Measurements from ENCODE around the gene AGPAT4.
"Not testable (repeated sequence)": the region's sequence is repeated elsewhere in the genome, so short reads cannot be mapped to it uniquely, and the experiment has no call there.

AGPAT4 gene

DNA sequence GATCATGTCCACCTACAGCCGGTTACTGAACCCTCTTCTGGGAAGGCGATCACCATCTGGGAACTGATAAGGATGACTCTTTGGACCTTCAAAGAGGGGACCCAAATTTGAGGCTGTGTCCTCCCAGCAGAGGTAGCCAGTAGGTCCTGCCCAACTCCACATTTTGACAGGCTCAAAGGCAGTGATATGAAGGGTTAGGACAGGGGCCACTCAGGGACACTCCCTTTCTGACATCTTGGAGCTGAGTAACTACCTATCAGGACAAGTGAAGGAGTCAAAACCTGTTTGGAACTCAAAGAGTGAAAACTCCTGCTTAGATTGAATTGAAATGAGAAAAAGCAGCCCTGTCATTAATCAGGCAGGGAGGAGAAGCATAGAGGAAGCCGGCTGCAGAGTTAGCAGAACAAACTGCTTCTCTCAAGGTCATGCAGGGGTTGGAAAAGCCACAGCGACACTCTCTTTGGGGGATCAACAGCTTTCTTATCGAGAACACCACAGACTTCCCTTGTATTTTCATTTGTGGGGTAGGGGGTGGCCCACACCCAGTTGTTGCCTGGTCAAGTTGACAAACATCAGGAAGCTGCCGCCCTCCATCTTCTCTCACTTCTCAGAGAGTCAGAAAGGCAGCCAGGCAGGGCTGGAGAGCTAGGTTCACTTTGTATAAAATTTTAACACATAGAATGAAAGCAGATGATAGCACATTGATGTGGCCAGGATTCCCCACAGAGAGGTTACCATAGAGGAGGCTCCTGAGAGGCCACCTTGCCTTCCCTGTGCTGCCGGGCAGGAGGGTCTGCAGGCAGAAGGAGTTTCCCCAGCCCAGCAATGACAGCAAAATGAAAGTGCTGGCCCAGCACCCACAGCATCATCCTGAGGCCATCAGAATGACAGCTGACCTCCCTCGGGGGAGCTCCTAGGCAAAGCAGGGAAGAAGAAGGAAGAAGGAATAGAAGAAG, 47.6 kb downstream of the AGPAT4 start:
- DNase-seq = no peak

DNA sequence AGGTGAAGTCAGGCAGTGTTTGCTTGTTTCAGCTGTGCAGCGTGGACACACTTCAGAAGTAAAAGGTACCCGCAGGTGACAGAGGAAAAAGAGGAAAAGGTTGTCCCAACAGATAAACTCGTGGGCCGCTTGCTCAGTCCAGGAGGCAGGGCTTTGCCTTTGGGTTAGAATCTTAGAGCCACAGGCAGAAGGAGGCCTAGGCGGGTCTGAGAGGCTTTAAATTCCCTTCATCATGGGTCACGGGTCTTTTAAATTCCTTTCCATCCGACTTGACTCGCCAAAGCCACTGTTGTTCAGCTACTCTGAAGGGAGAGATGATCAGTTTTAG, 48.2 kb downstream of the AGPAT4 start:
- no peak for DNase-seq

DNA sequence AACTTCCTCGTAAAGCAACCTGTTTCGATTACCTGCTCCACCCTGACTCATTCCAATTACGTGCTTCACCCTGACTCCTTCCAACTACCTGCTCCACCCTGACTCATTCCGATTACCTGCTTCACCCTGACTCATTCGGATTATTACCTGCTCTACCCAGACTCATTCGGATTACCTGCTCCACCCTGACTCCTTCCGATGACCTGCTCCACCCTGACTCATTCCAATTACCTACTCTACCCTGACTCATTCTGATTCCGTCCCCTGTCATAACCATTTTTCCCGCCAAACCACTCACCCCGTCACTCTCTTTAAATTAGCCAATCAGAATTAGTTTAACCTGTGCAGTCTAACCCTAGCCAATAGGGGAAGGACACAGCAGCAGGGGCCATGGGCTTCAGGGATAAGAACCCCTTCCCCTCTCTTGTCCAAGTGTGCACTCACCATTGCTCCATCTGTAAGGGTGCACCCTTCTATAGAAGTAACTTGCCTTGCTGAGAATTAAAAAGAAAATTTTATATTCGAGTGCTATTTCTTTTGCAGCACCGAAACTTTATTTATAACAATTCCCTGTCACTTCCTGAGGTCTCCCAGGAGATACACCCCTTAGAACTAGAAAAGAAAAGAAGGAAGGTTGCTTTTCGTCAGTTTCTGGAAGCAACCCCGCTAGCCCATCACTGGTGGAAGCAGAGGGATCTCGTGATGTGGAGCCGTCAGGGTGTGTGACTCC, 48.7 kb downstream of the AGPAT4 start:
- DNase-seq = not testable (repeated sequence)

DNA sequence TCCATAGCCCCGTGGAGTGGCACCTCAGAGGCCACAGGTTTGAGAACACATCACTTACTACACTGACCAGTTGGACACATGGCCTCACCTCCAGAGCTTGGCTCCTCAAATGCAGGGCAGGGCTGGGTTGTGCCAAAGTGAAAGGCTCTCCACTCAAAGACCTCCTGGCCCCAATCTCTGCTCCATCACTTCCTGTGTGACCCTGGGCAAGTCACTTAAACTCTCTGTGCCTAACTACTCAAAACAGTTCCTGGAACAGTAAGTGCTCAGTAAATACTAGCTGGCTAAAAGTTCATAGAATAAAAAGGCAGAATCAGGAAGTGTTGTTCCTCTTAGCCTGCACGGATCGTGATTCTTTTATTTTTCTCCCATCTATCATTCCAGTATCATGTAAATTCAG, 50.2 kb downstream of the AGPAT4 start:
- DNase-seq = no peak

DNA sequence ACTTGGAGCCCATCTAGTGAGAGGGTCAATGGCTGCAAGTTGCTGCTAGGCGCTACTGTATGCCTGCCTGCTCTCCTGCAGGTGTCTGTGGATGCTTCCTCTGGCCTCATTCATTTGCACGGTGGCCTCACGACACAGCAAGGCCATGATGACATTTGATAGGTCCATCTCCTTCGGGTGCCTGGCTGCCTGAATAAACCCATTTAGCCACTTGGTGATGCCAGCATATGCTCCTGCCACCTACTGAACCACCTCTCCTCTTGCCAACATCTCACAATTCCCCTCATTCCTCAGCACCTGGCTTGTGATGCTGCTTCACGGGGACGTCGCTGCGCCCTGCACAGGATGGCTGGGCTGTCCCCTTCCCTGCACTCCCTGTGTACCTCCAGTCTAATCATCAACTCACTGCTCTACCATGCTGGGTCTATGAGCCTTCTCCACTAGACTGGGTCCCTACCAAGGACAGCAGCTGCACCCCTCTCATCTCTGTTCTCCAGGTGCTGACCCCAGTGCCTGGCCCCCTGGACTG, 51.1 kb downstream of the AGPAT4 start:
- DNase-seq = no peak

DNA sequence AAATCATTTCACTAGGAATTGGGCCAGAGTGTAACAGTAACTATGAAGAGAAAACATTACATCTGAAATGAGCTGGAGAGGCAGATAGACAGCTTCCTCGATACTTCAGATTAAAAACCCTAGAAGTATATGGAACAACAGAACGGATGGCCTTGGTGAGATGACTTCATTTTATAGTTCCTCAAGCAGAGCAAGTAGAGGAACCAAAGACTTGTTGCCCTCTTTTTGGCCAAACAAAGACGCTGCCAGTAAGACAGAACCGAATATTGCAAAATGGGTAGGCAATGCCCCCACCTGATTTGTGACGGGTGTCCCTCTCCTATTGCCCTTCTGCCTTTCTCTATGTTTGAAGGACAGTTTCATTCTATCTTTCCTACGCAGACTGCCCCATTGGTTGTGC, 53.5 kb downstream of the AGPAT4 start:
- DNase-seq = no peak

DNA sequence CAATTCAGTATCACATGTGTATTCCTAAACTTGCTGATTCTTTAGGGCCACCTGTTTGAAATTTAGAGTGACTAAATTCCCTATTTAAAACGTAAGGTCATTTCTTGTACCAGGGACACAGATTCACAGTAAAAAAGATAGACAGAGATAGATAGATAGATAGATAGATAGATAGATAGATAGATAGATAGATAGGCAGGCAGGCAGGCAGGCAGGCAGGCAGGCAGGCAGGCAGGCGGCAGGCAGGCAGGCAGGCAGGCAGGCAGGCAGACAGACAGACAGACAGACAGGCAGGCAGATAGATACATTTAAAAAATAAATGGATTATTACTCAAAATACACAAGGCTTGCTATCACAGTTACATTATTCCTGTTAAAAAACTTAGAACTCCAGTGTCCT, 54.2 kb downstream of the AGPAT4 start:
- DNase-seq = no peak

DNA sequence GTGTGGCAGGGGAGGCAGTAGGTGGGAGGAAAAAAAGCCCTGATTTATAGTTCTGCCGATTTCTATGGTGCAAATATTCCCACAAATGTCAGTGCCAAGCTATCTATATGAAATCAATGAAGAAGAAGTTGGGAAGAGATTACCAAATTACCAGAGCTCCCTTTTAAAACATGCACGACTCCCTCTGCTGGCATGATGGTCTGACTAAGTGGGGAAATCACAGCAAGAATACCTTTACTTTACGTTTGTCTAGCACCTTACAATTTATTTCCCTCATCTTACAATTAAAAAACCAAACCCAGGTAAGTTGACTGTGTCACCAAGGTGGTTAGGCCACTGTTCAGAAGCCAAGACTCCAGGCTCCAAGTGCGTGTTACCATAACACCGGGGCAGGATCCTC, 55.6 kb downstream of the AGPAT4 start:
- no peak for DNase-seq

DNA sequence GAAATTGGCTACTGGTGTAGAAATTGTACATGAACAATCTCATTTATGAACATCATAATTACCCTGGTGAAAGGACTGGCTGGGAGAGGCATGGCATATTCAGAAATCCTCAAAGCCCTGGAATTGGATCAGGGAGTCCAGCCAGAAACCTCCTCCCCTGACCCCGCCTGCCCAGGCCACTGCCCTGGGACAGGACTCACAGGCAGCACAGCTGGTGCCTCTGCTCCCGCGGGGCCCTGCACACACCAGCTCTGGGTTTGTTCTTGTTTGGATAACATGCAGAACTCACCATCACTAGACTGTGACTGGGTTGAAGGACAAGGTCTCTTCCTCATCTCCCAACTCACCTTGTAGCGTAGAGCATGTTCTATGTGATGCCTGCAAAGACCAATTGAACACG, 56.2 kb downstream of the AGPAT4 start:
- no peak for DNase-seq

DNA sequence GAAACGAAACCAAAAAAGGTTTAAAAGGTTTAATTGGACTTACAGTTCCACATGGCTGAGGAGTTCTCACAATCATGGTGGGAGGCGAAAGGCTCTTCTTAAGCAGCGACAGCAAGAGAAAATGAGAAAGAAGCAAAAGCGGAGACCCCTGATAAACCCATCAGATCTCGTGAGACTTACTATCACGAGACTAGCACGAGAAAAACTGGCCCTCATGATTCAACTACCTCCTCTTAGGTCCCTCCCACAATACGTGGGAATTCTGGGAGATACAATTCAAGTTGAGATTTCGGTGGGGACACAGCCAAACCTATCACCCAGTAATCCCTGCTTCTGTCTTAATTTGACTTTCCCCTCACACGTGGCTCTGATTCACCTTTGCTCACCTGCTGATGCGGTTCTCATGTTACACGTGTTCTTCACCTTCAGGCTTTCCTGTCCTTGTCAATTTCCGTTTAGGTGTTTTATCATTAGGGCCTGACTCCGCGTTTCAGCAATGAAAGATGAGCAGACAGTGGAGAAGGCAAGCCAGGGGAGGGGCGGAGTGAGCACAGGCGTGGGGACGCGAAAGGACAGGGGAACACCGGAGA, 57.1 kb downstream of the AGPAT4 start:
- DNase-seq = no peak

DNA sequence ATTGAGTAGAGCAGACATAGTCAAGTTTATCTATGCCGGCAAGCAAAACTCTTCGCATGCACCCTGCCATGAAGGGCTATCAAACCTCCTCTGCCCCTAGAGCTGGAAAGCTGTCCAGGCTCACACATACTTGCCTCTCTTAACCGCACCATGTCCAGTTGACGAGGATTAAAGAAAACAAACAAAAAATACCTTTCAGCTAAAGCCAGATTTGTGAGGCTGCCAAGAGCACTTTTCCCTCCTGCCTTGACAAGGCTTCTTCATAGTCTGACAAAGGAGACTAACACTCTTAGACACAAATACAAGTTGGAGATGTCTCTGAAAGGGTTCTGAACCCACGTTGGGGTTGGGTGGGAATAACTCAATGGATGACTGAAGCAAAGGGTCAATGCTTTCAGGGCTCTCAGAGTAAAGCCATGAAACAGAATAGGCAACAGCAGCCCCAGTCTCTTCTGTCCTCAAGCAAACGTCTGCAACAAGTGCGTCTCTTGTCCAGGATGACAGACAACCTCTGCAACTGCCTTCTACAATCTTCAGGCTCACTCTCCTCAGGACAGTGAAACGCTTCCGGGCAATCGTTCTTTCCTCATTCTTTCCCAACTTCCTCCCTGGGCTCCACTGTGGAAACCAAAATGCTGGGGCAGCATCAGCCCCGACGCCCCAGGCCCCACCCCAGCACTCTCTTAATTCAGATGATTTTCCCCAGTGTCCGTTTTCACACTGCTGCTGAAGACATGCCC, 57.8 kb downstream of the AGPAT4 start:
- DNase-seq = no peak

DNA sequence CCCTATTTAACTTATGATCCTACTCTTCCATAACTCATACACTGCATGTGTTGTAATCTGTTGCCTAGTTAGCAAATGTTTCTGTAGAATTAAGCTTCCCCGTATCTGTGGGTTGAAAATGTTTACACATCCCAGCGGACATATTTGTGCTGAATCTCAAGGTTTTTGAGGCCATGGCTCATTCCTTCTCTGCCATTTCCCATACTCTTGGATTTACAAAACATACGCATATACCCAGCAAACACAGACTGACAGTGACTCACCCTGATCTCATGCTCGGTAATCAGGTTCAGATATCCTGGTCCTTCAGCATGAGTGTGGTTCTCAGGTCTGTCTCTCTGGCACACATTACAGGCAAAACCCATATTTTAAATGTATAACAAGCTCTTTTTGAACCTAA, 58.7 kb downstream of the AGPAT4 start:
- DNase-seq = no peak

DNA sequence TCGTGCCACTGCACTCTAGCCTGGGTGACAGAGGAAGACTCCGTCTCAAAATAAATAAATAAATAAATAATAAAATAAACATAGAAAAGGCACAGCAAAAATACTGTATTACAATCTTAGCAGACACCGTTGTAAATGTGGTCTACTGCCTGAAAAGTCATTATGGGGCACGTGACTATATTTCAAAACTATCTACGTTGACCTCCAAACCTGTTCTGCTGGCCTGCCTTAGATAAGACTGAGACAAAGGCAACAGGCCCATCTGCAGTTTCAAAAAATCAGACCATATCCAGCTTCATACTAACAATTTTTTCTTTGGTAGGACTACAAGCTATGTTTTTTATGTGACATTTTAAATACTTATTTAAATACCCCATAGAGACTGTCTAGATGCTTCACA, 59.1 kb downstream of the AGPAT4 start:
- DNase-seq = no peak

DNA sequence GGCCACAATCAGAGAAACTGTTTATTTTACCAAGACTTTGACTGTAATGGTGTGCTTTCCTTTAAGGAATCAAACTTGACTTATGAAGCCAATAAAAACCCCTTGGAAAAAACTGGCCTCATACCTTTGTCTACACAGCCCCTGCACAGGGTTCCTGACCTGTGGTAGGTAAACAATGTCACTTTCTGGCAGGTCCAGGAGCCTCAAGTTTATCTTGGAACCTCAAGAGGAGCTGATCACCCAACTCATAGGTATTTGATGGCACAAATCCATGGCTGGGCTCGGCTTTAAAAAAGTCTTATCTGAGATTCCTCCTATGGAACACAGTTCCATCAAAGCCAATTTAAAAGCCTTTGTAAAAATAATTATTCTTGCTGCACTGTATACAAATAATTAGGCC, 61.0 kb downstream of the AGPAT4 start:
- DNase-seq = no peak

DNA sequence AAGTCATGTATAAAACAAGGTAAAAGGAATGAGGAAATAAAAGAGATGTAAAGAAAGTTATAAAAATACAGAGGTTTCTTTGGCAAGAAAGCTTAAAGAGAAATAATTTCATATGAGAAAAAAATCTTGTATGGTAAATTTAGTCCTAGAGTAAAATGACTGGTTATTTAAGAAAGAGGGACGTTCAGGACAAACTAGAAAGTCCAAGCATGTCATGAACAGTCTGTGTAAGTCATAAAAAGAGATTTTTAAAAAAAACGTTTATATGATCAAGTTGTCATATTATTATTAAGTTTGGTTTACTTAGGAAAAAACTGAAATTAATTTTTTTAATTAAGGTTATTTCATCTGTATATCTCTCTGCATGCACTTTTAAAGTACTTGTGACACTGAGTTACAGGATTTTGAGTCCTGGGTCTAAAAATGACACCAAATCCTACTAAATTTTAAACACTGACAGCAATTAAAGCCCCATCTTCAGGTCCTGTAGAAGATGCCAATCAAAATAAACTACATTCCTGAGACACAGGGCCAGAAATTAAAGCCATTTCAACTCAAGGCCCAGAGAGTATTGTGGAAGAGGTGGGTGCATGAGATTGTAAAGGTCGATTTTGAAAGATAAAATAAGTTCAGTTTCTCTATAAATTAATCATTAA, 62.4 kb downstream of the AGPAT4 start:
- no peak for DNase-seq

DNA sequence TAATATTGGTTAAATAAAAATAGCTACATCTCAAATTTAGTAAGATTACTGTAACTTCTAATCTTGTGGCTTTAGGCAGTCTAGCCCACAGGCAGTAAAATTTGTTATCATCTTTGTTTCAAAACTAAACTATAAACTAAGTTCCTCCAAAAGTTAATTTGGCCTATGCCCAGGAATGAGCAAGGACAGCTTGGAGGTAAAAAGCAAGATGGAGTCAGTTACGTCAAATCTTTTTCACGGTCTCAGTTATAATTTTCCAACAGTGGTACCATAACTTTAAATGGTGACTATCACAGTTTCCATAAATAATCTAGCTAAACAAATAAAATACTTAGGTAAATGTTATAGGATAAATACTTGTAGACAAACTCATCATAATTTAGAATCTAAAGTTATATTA, 63.0 kb downstream of the AGPAT4 start:
- DNase-seq = no peak

DNA sequence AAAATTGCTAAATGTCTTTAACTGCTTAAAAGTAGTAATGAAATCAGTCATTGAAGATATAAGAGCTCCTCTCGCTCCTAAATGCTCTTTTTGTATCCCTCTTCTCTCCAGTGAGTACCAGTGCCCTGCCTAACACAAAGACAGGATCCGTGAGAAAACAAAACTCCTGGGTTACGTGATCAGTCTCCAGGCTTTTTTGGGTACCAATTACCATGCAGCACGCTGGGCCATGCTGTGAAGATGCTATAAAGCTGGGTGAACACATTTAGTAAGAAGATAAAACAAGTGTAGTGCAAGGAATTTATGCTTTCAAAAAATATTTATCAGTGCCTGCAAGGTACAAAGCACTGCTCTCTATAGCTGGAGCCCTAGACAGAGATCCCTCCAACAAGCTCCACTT, 66.7 kb downstream of the AGPAT4 start:
- no peak for DNase-seq

DNA sequence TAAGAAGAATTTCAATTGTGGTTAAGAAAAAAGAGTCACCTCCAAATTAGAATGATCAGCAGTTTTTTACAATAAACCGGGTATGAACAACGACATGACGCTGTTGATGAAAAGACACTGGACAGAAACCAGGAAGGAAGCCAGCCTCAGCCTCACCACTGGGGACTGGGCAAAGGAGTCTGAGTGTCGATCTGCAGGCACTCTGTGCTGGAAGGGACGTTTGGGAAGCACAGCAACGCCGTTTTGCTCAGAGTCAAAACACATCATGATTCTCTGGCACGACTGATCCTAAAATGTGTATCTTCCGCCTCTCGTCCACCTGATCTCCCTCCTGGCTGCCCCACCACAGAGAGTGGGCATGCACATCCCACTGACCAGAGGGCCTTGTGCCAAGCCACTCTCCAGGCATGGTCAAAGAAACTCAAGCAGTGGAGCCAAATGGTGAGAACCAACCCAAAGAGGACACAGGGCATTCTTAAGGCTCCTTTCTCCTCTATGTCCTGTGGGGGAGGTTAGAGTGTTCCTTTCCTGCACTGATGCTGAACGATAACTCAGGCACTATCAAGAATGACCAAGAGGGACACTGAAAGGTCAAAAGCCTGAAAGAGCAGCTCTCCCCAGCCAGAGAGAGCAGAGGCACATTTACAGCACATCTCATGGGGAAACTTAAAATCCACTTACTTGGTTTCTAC, 68.8 kb downstream of the AGPAT4 start:
- no peak for DNase-seq

DNA sequence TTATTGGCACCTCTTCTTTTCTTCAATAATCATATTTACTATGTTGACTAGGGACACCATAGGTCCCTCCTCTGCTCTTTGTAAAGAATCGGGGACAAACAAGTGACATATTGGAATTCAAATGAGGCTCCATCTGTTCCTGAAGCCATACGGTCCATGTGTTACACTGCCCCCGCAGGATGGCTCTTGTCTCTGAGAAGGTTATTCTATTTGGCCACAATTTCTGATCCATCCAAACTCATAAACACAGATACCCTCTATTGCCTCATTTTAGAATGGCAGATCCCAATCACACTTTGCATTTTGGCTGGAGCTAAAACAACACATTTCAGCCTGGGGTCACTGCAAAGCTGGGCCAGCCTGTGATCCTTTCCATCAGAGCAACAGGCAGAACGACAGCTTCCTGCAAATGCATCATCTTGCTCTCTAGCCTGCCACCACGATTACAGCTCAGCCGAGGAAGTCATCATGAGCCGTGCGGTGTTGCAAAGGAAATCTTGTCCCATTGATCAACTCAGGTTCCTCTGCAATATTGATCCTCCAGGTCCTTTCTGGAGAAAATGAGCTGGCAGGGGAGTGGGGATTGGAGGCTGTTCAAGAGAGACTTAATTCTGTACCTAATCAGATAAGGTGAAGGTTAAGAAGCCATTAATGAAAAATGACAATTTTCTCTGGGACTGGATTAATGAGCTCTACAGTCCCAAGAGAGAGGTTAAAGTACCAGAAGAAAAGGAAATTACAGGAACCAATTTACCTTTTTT, 73.1 kb downstream of the AGPAT4 start:
- DNase-seq = no peak

DNA sequence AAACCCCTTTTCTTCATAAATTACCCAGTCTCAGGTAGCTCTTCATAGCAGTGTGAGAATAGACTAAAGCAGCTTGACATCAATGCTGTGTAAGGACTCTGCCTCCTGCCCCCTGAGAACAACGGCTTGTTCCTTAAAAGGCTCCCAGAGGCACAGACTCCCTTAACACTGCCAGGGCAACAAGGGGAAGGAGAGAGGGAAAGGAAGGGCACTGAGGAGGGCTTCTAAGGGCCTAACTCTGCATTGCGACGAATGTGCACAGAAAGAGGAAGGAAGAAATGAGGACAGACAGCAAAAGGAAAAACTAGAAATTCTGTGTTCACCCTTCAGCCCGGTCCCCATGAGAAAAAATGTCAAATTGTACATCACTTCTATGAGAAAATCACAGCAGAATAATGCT, 74.0 kb downstream of the AGPAT4 start:
- DNase-seq = no peak
